ENCODE results near the gene LRRC34. TPM values are rescaled to one million over a fixed set of nuclear protein-coding genes. Genes with fewer than 3 reads are reported as not detected.

Gene LRRC34
- total and polyA plus RNA-seq, 2 of the 8 experiments (the other 6 are each of a cell fraction or from before 2014, with no cell fraction given): 3.3 to 4.1 TPM

DNA sequence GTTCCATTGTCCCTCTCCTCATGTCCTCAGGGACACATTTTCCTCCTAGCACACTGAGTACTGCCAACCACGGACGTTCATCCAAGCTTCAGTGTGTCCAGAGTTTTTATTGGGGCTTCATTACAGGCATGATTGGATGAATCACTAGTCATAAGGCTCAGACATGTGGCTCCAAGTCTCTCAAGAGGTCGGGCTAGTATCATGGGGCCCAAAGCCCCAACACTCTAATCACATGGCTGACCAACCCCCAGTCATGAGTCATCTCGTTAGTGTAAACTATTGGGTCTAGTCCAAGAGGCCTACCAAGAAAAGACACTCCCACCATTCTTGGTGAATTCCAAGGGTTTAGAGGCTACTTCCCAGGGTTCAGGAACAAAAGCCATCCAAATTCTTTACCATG lies 52.2 kb downstream of the LRRC34 start:
- H3K36me3 ChIP-seq (ENCODE audit: control insufficient read depth in 2 of 4, insufficient read depth in 4 of 4, low read length in 3 of 4): no peaks in the 10 kb centered on the region
- H3K18ac ChIP-seq (ENCODE audit: extremely low read depth, low read length): no peak overlapping the region
- peaks cover 4% of the 10 kb centered on the region; the same call in 1 of the 2 replicates for H3K23me2 ChIP-seq (ENCODE audit: low read depth, low read length)
- H2AFZ ChIP-seq (ENCODE audit: low read length): no peak overlapping the region
- H3K23ac ChIP-seq (ENCODE audit: insufficient read length): no peak overlapping the region
- H3K79me1 ChIP-seq (ENCODE audit: low read depth, low read length): no peaks in the 10 kb centered on the region
- no peak overlapping the region for H3K4me2 ChIP-seq (ENCODE audit: insufficient read depth in 1 of 2, low read depth in 2 of 2, low read length in 2 of 2)
- no peak overlapping the region for H3K14ac ChIP-seq (ENCODE audit: insufficient read length)
- H3K4ac ChIP-seq (replicated peaks; ENCODE audit: insufficient read length, low read depth, low read length): no peak overlapping the region
- peaks cover 0 to 3% of the 10 kb centered on the region in 2 experiments; a peak in 1 of 4 replicates for H3K9me3 ChIP-seq (ENCODE audit: insufficient read depth in 2 of 2, low read depth in 1 of 2, low read length in 1 of 2)
- no peak overlapping the region for H3K4me3 ChIP-seq (ENCODE audit: extremely low read depth in 1 of 4, insufficient read depth in 2 of 4, low read depth in 3 of 4, low read length in 4 of 4)
- no peak overlapping the region for H4K5ac ChIP-seq (ENCODE audit: insufficient read length, low read depth, low read length)
- no peak overlapping the region for H2BK15ac ChIP-seq (ENCODE audit: low read length)
- H4K91ac ChIP-seq (replicated peaks; ENCODE audit: insufficient read length, low read length): no peak overlapping the region
- no peak overlapping the region for H2BK12ac ChIP-seq (ENCODE audit: low read depth, low read length)
- no peak overlapping the region for H3K9ac ChIP-seq (replicated peaks in 1 of 4; ENCODE audit: extremely low read depth in 1 of 4, low read depth in 3 of 4, low read length in 3 of 4)
- H3K79me2 ChIP-seq (ENCODE audit: control insufficient read depth in 1 of 2, insufficient read depth in 2 of 2, low read length in 2 of 2): no peaks in the 10 kb centered on the region
- peaks cover 0 to 2% (median 0%) of the 10 kb centered on the region in 4 experiments; a peak in 3 of 7 replicates for H3K4me1 ChIP-seq (replicated peaks in 1 of 4; ENCODE audit: control insufficient read depth in 3 of 4, insufficient read depth in 4 of 4, low read length in 3 of 4)
- H2BK120ac ChIP-seq (replicated peaks; ENCODE audit: low read depth, low read length): no peak overlapping the region
- no peak overlapping the region for H4K8ac ChIP-seq (ENCODE audit: extremely low read depth, insufficient read depth, low read length)
- H4K20me1 ChIP-seq (replicated peaks in 1 of 2; ENCODE audit: control insufficient read depth in 1 of 2, insufficient read depth in 2 of 2, low read length in 2 of 2): no peaks in the 10 kb centered on the region
- no peak for FAIRE-seq
- no peak for DNase-seq (ENCODE audit: low read depth in 1 of 2, low spot score in 2 of 2)
- no peak overlapping the region for H2BK20ac ChIP-seq (ENCODE audit: low read length)
- no peak overlapping the region for H2AK5ac ChIP-seq (ENCODE audit: low read depth, low read length)
- WGBS, 2 experiments (ENCODE audit: extremely low coverage in 1 of 2, insufficient coverage in 1 of 2, insufficient read length in 1 of 2, insufficient replicate concordance in 2 of 2, low coverage in 1 of 2, low lambda C conversion rate in 2 of 2, missing lambda C conversion rate in 1 of 2): 91% methylated on average over 4 of the region's 4 CpGs; no CpG with 5 or more reads in 1 of the 2 experiments
- H3K56ac ChIP-seq (replicated peaks; ENCODE audit: insufficient read length, low read depth, low read length): no peak overlapping the region
- ChIA-PET POLR2A (ENCODE audit: partially characterized antibody) (no interaction called here), CTCF (ENCODE audit: partially characterized antibody) (interaction anchor here (0.7 to 2.5 kb wide), 5 partner anchors 11 to 284 kb away, joined by 3 to 7 read pairs (median 3); partner anchors contain the start of gene MYNN)
- H2BK5ac ChIP-seq (ENCODE audit: low read depth, low read length): no peak overlapping the region
- H3K27me3 ChIP-seq (replicated peaks in 1 of 4; ENCODE audit: control insufficient read depth in 3 of 4, extremely low read depth in 1 of 4, insufficient read depth in 3 of 4, low read length in 3 of 4): no peaks in the 10 kb centered on the region
- H3K27ac ChIP-seq (ENCODE audit: low read depth, low read length): no peak overlapping the region
- TF ChIP-seq YY1 (IDR thresholded peaks at IDR 0.05; ENCODE audit: low read depth, low read length) (no peak), EGR1 (IDR thresholded peaks at IDR 0.05; ENCODE audit: borderline replicate concordance, low read depth, low read length) (no peak), JUND (IDR thresholded peaks at IDR 0.05; ENCODE audit: low read length) (no peak), POLR2A (IDR thresholded peaks at IDR 0.05; ENCODE audit: control extremely low read depth in 1 of 2, low read depth in 2 of 2, low read length in 2 of 2) (no peak), HDAC6 (IDR thresholded peaks at IDR 0.05; ENCODE audit: low read depth, low read length) (no peak), MAFK (IDR thresholded peaks at IDR 0.05; ENCODE audit: low read depth, low read length) (no peak), TAF7 (optimal IDR thresholded peaks at IDR 0.05; ENCODE audit: borderline replicate concordance, low read depth, low read length) (no peak), BRCA1 (IDR thresholded peaks at IDR 0.05; ENCODE audit: low read depth, low read length) (no peak), CREB1 (IDR thresholded peaks at IDR 0.05) (no peak), PHF8 (conservative IDR thresholded peaks at IDR 0.05; ENCODE audit: low read depth, low read length) (no peak), MAX (IDR thresholded peaks at IDR 0.05) (no peak), SUZ12 (IDR thresholded peaks at IDR 0.05; ENCODE audit: low read length) (no peak)

All from H1 (cell line).